ENCODE data around the gene TDRD10. TPM values are rescaled to one million over a fixed set of nuclear protein-coding genes. Genes with fewer than 3 reads are reported as not detected.
"Not testable (repeated sequence)": the region's sequence is repeated elsewhere in the genome, so short reads cannot be mapped to it uniquely, and the experiment has no call there.

Gene TDRD10
- polyA plus RNA-seq, 3 donors = not detected

DNA sequence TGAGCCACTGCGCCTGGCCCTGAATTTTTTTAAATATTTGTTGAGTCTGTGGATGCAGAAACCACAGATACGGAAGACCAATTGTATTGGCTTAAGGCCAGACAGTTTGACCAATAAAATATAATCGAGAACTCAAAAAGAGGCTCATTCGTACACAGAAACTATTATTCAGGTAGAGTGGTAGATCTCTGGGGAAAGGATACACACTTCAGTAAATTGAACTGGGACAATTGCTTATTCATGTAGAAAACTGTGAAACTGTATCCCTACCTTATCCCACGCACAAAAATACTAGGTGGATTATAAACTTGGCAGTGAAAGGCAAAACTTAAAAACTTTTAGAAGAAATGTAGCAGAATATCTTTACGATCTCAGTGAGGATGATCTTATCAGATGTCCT is 25.2 kb downstream of the TDRD10 start:
- no peak overlapping the region for H3K27ac ChIP-seq (ENCODE audit: low read depth in 1 of 2, low read length in 2 of 2)
- no peak overlapping the region for H3K9ac ChIP-seq (ENCODE audit: insufficient read depth, low read length, poor library complexity, severe bottlenecking)
- no peaks in the 10 kb centered on the region for H3K36me3 Mint-ChIP-seq
- H2AFZ ChIP-seq (ENCODE audit: insufficient read depth, low read depth, low read length, poor library complexity, severe bottlenecking) = no peak overlapping the region
- no peaks in the 10 kb centered on the region for H3K79me2 ChIP-seq (ENCODE audit: insufficient read depth, low read length)
- no peaks in the 10 kb centered on the region for H4K20me1 ChIP-seq (ENCODE audit: insufficient read depth, low read length)
- no peaks in the 10 kb centered on the region for H3K4me1 Mint-ChIP-seq
- no peaks in the 10 kb centered on the region for H3K4me1 ChIP-seq (ENCODE audit: control insufficient read depth in 1 of 2, insufficient read depth in 2 of 2, low read length in 2 of 2)
- H3K4me3 ChIP-seq (replicated peaks in 1 of 3; ENCODE audit: low read depth in 2 of 3, low read length in 3 of 3) = no peak overlapping the region
- DNase-seq = no peak
- H3K27me3 ChIP-seq (ENCODE audit: control insufficient read depth in 2 of 2, insufficient read depth in 2 of 2, low read length in 2 of 2) = no peaks in the 10 kb centered on the region
- H3K9me3 Mint-ChIP-seq = peaks cover 0 to 6% (median 4%) of the 10 kb centered on the region in 7 donors
- H3K27ac Mint-ChIP-seq = no peak overlapping the region
- no peaks in the 10 kb centered on the region for H3K36me3 ChIP-seq (replicated peaks in 1 of 2; ENCODE audit: control insufficient read depth in 1 of 2, insufficient read depth in 2 of 2, low read length in 2 of 2)
- WGBS (ENCODE audit: insufficient coverage) = no CpG with 5 or more reads among the region's 6 CpGs
- TF ChIP-seq, protein P1, sequence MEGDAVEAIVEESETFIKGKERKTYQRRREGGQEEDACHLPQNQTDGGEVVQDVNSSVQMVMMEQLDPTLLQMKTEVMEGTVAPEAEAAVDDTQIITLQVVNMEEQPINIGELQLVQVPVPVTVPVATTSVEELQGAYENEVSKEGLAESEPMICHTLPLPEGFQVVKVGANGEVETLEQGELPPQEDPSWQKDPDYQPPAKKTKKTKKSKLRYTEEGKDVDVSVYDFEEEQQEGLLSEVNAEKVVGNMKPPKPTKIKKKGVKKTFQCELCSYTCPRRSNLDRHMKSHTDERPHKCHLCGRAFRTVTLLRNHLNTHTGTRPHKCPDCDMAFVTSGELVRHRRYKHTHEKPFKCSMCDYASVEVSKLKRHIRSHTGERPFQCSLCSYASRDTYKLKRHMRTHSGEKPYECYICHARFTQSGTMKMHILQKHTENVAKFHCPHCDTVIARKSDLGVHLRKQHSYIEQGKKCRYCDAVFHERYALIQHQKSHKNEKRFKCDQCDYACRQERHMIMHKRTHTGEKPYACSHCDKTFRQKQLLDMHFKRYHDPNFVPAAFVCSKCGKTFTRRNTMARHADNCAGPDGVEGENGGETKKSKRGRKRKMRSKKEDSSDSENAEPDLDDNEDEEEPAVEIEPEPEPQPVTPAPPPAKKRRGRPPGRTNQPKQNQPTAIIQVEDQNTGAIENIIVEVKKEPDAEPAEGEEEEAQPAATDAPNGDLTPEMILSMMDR (IDR thresholded peaks at IDR 0.05) = no peak
- peaks cover 0 to 2% (median 1%) of the 10 kb centered on the region in 3 donors for H3K27me3 Mint-ChIP-seq (ENCODE audit: low read depth in 3 of 3)
- H3K9me3 ChIP-seq (replicated peaks in 1 of 2; ENCODE audit: control insufficient read depth in 1 of 2, insufficient read depth in 1 of 2, low read length in 2 of 2) = no peaks in the 10 kb centered on the region
- no peak overlapping the region for H3K4me2 ChIP-seq (replicated peaks; ENCODE audit: extremely low read depth, low read length, poor library complexity, severe bottlenecking)
- intact Hi-C loops (cut with micrococcal nuclease) = no loop called here
- no peak overlapping the region for H3K4me3 Mint-ChIP-seq

DNA sequence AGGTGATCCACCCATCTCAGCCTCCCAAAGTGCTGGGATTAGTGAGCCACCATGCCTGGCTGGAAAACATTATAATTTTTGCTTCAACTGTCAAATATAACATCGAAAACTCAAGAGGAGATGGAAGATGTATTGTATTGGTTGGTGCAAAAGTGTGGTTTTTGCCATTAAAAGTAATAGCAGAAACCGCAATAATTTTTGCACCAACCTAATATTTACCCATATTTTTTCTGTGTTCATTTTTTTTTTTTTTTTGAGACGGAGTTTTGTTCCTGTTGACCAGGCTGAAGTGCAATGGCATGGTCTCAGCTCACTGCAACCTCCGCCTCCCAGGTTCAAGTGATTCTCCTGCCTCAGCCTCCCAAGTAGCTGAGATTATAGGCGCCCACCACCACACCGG is 27.3 kb downstream of the TDRD10 start:
- Mint-ChIP-seq H3K36me3 (no peaks in the 10 kb centered on the region), H3K27ac (no peak overlapping the region), H3K9me3 (peaks cover 0 to 6% (median 4%) of the 10 kb centered on the region in 7 donors), H3K4me3 (no peak overlapping the region), H3K27me3 (ENCODE audit: low read depth in 3 of 3) (peaks cover 0 to 5% (median 3%) of the 10 kb centered on the region in 3 donors), H3K4me1 (no peaks in the 10 kb centered on the region)
- Histone ChIP-seq H3K36me3 (replicated peaks in 1 of 2; ENCODE audit: control insufficient read depth in 1 of 2, insufficient read depth in 2 of 2, low read length in 2 of 2) (no peaks in the 10 kb centered on the region), H3K79me2 (ENCODE audit: insufficient read depth, low read length) (no peaks in the 10 kb centered on the region), H3K27ac (ENCODE audit: low read depth in 1 of 2, low read length in 2 of 2) (no peak overlapping the region), H3K4me1 (ENCODE audit: control insufficient read depth in 1 of 2, insufficient read depth in 2 of 2, low read length in 2 of 2) (no peaks in the 10 kb centered on the region), H3K4me3 (replicated peaks in 1 of 3; ENCODE audit: low read depth in 2 of 3, low read length in 3 of 3) (no peak overlapping the region), H2AFZ (ENCODE audit: insufficient read depth, low read depth, low read length, poor library complexity, severe bottlenecking) (no peak overlapping the region), H3K9me3 (replicated peaks in 1 of 2; ENCODE audit: control insufficient read depth in 1 of 2, insufficient read depth in 1 of 2, low read length in 2 of 2) (no peaks in the 10 kb centered on the region), H3K27me3 (ENCODE audit: control insufficient read depth in 2 of 2, insufficient read depth in 2 of 2, low read length in 2 of 2) (no peaks in the 10 kb centered on the region), H4K20me1 (ENCODE audit: insufficient read depth, low read length) (no peaks in the 10 kb centered on the region), H3K4me2 (replicated peaks; ENCODE audit: extremely low read depth, low read length, poor library complexity, severe bottlenecking) (no peak overlapping the region), H3K9ac (ENCODE audit: insufficient read depth, low read length, poor library complexity, severe bottlenecking) (no peak overlapping the region)
- DNase-seq = no peak
- WGBS (ENCODE audit: insufficient coverage) = no CpG with 5 or more reads among the region's 6 CpGs
- TF ChIP-seq, protein P1 (IDR thresholded peaks at IDR 0.05) = no peak
- intact Hi-C loops (cut with micrococcal nuclease) = no loop called here

DNA sequence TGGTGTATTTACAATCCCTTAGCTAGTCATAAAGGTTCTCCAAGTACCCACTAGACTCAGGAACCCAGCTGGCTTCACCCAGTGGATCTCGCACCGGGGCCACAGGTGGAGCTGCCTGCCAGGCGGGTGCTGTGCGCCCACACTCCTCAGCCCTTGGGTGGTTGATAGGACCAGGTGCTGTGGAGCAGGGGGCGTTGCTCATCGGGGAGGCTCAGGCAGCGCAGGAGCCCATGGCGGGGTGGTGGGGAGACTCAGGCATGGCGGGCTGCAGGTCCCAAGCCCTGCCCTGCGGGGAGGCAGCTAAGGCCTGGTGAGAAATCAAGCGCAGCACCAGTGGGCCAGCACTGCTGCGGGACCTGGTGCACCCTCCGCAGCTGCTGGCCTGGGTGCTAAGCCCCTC is 29.9 kb downstream of the TDRD10 start:
- intact Hi-C loops (cut with micrococcal nuclease); H3K79me2 ChIP-seq (ENCODE audit: insufficient read depth, low read length); H2AFZ ChIP-seq (ENCODE audit: insufficient read depth, low read depth, low read length, poor library complexity, severe bottlenecking); H3K4me1 Mint-ChIP-seq; H3K27ac Mint-ChIP-seq; H3K9me3 ChIP-seq (replicated peaks in 1 of 2; ENCODE audit: control insufficient read depth in 1 of 2, insufficient read depth in 1 of 2, low read length in 2 of 2); H3K36me3 Mint-ChIP-seq; H3K4me3 Mint-ChIP-seq; DNase-seq; H3K4me1 ChIP-seq (ENCODE audit: control insufficient read depth in 1 of 2, insufficient read depth in 2 of 2, low read length in 2 of 2); H3K9me3 Mint-ChIP-seq; H3K27me3 Mint-ChIP-seq (ENCODE audit: low read depth in 3 of 3); H3K36me3 ChIP-seq (replicated peaks in 1 of 2; ENCODE audit: control insufficient read depth in 1 of 2, insufficient read depth in 2 of 2, low read length in 2 of 2); H3K27ac ChIP-seq (ENCODE audit: low read depth in 1 of 2, low read length in 2 of 2); H3K9ac ChIP-seq (ENCODE audit: insufficient read depth, low read length, poor library complexity, severe bottlenecking); H3K4me3 ChIP-seq (replicated peaks in 1 of 3; ENCODE audit: low read depth in 2 of 3, low read length in 3 of 3); H4K20me1 ChIP-seq (ENCODE audit: insufficient read depth, low read length); H3K4me2 ChIP-seq (replicated peaks; ENCODE audit: extremely low read depth, low read length, poor library complexity, severe bottlenecking); H3K27me3 ChIP-seq (ENCODE audit: control insufficient read depth in 2 of 2, insufficient read depth in 2 of 2, low read length in 2 of 2): not testable (repeated sequence)
- WGBS (ENCODE audit: insufficient coverage) = 97% methylated on average over 11 of the region's 13 CpGs
